Gastroesophageal sphincter (tissue), 3 donors: Measurements from ENCODE around the gene ZNF512B.
"Not testable (repeated sequence)": the region's sequence is repeated elsewhere in the genome, so short reads cannot be mapped to it uniquely, and the experiment has no call there.

Source experiments
- CTCF ChIP-seq, 4 experiments: fragments of 200-600 bp in 2 of 4; fragments of 450-650 bp in 2 of 4; sonication (generic) in 1 of 4; IDR thresholded peaks; one replicate each; pipeline ENCODE4 v1.5.1; 2017 to 2019; ENCODE audit warnings: antibody characterized with exemption in 4 of 4, mild to moderate bottlenecking in 2 of 4, moderate library complexity in 2 of 4
- POLR2A ChIP-seq, 2 donors: fragments of 450-650 bp; IDR thresholded peaks; one replicate each; pipeline ENCODE4 v1.6.1; 2017; ENCODE audit warnings: antibody characterized with exemption in 2 of 2, mild to moderate bottlenecking in 2 of 2, moderate library complexity in 1 of 2

GRCh38 chr20:63976511-63976910 is 6.8 kb upstream of the ZNF512B start:
- TF ChIP-seq POLR2A, CTCF (IDR thresholded peaks at IDR 0.05): not testable (repeated sequence)
